ENCODE measurements around the gene MAP4K4. TPM values are rescaled to one million over a fixed set of nuclear protein-coding genes. Genes with fewer than 3 reads are reported as not detected.
A peak's percentile ranks its signal among the peaks of the same experiment; 100 is the strongest.

Gene MAP4K4
- total and polyA plus RNA-seq, 2 of the 13 experiments (the other 11 are each of a cell fraction or from before 2014, with no cell fraction given): 105 to 264 TPM

DNA sequence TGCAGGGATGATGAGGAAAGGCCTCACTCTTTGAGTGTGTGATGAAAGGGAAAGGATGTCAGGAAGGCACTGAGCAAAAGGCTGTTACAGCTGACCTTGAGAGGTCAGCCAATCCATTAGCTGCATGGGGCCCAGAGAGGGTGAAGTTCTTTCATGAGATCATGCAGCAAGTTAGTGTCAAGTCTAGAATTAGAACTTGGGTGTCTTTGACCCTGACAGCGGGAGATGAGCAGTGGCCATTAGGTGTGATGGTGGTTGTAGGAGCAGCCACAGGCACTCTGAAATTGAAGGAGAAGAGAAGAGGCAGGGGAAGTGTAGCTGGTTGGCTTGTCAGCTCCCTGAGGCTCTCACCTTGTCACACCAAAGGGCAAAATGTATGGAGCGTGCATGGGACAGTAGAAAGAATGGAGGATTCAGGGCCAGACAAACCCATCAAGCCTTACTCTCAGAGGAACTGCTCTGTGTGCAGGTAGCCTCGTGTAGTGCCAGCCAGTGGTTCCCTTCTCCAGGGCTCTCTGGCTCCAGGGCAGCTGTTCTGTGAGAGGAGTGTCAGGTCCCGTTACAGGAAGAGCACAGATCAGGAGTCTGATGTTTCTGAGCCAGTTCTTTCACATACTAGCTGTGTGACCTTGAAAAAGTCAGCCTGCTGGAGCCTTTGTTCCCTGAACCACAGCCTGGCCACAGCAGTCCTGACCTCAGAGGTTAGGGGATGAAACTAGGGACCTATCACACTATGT, 35.9 kb downstream of the MAP4K4 start (continued):
- TF ChIP-seq MTA1 (CRISPR knock-in tag; IDR thresholded peaks at IDR 0.05; ENCODE audit: borderline replicate concordance) (no peak), ZNF431 (CRISPR knock-in tag; IDR thresholded peaks at IDR 0.05; ENCODE audit: borderline replicate concordance, low read depth) (no peak), ZNF10 (CRISPR knock-in tag; IDR thresholded peaks at IDR 0.05; ENCODE audit: borderline replicate concordance, low read depth) (no peak), ARHGAP35 (CRISPR knock-in tag; IDR thresholded peaks at IDR 0.05; ENCODE audit: borderline replicate concordance) (peak; percentile 47; the same call in 1 of the 2 replicates), SMAD1 (CRISPR knock-in tag; IDR thresholded peaks at IDR 0.05; ENCODE audit: borderline replicate concordance, low read depth) (no peak), FOXA1 (IDR thresholded peaks at IDR 0.05) (no peak), FOXA1 (CRISPR knock-in tag; IDR thresholded peaks at IDR 0.05) (peak; percentile 49; the same call in 1 of the 2 replicates), SETDB1 (CRISPR knock-in tag; IDR thresholded peaks at IDR 0.05; ENCODE audit: borderline replicate concordance) (no peak), FOXM1 (CRISPR knock-in tag; IDR thresholded peaks at IDR 0.05) (no peak), MEF2D (CRISPR knock-in tag; IDR thresholded peaks at IDR 0.05) (peak; percentile 96), ZNF570 (CRISPR knock-in tag; IDR thresholded peaks at IDR 0.05; ENCODE audit: borderline replicate concordance) (no peak), ZNF274 (CRISPR knock-in tag; IDR thresholded peaks at IDR 0.05) (no peak)
- TF ChIP-seq, protein P1, sequence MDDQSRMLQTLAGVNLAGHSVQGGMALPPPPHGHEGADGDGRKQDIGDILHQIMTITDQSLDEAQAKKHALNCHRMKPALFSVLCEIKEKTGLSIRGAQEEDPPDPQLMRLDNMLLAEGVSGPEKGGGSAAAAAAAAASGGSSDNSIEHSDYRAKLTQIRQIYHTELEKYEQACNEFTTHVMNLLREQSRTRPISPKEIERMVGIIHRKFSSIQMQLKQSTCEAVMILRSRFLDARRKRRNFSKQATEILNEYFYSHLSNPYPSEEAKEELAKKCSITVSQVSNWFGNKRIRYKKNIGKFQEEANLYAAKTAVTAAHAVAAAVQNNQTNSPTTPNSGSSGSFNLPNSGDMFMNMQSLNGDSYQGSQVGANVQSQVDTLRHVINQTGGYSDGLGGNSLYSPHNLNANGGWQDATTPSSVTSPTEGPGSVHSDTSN (CRISPR knock-in tag; IDR thresholded peaks at IDR 0.05; ENCODE audit: borderline replicate concordance): no peak
- TF ChIP-seq, protein P2, sequence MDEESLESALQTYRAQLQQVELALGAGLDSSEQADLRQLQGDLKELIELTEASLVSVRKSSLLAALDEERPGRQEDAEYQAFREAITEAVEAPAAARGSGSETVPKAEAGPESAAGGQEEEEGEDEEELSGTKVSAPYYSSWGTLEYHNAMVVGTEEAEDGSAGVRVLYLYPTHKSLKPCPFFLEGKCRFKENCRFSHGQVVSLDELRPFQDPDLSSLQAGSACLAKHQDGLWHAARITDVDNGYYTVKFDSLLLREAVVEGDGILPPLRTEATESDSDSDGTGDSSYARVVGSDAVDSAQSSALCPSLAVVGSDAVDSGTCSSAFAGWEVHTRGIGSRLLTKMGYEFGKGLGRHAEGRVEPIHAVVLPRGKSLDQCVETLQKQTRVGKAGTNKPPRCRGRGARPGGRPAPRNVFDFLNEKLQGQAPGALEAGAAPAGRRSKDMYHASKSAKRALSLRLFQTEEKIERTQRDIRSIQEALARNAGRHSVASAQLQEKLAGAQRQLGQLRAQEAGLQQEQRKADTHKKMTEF (CRISPR knock-in tag; IDR thresholded peaks at IDR 0.05): peak; percentile 58; the same call in 1 of the 2 replicates
- TF ChIP-seq, protein P3, sequence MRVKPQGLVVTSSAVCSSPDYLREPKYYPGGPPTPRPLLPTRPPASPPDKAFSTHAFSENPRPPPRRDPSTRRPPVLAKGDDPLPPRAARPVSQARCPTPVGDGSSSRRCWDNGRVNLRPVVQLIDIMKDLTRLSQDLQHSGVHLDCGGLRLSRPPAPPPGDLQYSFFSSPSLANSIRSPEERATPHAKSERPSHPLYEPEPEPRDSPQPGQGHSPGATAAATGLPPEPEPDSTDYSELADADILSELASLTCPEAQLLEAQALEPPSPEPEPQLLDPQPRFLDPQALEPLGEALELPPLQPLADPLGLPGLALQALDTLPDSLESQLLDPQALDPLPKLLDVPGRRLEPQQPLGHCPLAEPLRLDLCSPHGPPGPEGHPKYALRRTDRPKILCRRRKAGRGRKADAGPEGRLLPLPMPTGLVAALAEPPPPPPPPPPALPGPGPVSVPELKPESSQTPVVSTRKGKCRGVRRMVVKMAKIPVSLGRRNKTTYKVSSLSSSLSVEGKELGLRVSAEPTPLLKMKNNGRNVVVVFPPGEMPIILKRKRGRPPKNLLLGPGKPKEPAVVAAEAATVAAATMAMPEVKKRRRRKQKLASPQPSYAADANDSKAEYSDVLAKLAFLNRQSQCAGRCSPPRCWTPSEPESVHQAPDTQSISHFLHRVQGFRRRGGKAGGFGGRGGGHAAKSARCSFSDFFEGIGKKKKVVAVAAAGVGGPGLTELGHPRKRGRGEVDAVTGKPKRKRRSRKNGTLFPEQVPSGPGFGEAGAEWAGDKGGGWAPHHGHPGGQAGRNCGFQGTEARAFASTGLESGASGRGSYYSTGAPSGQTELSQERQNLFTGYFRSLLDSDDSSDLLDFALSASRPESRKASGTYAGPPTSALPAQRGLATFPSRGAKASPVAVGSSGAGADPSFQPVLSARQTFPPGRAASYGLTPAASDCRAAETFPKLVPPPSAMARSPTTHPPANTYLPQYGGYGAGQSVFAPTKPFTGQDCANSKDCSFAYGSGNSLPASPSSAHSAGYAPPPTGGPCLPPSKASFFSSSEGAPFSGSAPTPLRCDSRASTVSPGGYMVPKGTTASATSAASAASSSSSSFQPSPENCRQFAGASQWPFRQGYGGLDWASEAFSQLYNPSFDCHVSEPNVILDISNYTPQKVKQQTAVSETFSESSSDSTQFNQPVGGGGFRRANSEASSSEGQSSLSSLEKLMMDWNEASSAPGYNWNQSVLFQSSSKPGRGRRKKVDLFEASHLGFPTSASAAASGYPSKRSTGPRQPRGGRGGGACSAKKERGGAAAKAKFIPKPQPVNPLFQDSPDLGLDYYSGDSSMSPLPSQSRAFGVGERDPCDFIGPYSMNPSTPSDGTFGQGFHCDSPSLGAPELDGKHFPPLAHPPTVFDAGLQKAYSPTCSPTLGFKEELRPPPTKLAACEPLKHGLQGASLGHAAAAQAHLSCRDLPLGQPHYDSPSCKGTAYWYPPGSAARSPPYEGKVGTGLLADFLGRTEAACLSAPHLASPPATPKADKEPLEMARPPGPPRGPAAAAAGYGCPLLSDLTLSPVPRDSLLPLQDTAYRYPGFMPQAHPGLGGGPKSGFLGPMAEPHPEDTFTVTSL (CRISPR knock-in tag; IDR thresholded peaks at IDR 0.05; ENCODE audit: borderline replicate concordance): 0 out of 2 replicates have a peak, but pooled peaks have one; percentile 63
- TF ChIP-seq, protein P4, sequence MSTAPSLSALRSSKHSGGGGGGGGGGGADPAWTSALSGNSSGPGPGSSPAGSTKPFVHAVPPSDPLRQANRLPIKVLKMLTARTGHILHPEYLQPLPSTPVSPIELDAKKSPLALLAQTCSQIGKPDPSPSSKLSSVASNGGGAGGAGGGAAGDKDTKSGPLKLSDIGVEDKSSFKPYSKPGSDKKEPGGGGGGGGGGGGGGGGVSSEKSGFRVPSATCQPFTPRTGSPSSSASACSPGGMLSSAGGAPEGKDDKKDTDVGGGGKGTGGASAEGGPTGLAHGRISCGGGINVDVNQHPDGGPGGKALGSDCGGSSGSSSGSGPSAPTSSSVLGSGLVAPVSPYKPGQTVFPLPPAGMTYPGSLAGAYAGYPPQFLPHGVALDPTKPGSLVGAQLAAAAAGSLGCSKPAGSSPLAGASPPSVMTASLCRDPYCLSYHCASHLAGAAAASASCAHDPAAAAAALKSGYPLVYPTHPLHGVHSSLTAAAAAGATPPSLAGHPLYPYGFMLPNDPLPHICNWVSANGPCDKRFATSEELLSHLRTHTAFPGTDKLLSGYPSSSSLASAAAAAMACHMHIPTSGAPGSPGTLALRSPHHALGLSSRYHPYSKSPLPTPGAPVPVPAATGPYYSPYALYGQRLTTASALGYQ (CRISPR knock-in tag; IDR thresholded peaks at IDR 0.05): peak; percentile 61; the same call in 1 of the 2 replicates
